GM19043 (cell line): Measurements from ENCODE around the gene JAK3.

ENCODE experiments used
- ATAC-seq: cut with Tn5 transposase; IDR thresholded peaks from one replicate; pipeline ENCODE4 v1.9.1; 2021; ENCODE audit warnings: low read depth; ENCODE audit not compliant: unreplicated experiment

The JAK3 gene

GRCh38 chr19:17841810-17842662, 5.7 kb downstream of the JAK3 start:
- ATAC-seq, result no peak

DNA sequence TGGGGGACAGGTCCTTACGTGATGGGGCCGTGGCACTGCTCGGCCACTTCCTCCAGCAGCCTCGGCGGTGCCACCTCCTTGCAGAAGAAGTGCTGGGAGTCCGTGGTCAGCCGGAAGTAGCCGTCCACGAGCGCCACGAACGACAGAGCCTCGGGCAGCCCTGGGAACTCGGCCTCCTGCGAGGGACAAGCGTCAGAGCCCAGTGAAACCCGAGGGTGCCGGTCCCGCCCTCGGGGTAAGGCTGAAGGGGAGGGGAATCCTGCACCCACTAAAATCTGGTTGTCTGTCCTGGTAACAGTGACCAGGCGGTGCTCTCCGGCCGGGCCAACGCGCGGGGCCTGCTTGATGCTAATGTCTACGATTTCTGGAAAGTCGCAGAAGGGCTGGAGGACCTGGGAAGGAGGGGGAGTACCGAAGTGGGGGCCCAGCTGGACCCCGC, 6.4 kb downstream of the JAK3 start:
- ATAC-seq, result no peak

- no peak for ATAC-seq
These were observed 7.8 kb downstream of the JAK3 start for GRCh38 chr19:17840019-17840418.

GRCh38 chr19:17837972-17838371, 9.8 kb downstream of the JAK3 start:
- ATAC-seq, result no peak

DNA sequence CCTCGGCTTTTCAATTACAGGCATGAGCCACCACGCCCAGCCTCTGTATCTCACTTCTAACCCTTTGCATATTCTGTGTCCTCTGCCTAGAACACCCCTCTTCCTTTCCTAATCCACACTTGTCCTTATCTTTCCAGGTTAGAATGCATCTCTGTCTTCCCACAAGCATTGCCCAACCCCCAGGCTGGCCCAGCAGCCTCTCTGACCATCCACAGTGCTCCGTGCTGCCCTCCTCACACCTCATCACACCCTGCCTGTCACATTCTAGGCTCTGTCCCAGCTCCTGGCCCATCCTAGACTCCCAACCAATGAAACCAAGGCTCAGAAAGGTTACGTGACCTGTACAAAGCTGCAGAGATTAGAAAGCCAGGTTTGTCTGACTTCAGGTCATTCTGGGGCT, 11.3 kb downstream of the JAK3 start:
- ATAC-seq, result no peak

- ATAC-seq, result no peak
These were observed 12.4 kb downstream of the JAK3 start for GRCh38 chr19:17835182-17836006.

GRCh38 chr19:17834350-17835181, 13.2 kb downstream of the JAK3 start:
- ATAC-seq, result no peak

DNA sequence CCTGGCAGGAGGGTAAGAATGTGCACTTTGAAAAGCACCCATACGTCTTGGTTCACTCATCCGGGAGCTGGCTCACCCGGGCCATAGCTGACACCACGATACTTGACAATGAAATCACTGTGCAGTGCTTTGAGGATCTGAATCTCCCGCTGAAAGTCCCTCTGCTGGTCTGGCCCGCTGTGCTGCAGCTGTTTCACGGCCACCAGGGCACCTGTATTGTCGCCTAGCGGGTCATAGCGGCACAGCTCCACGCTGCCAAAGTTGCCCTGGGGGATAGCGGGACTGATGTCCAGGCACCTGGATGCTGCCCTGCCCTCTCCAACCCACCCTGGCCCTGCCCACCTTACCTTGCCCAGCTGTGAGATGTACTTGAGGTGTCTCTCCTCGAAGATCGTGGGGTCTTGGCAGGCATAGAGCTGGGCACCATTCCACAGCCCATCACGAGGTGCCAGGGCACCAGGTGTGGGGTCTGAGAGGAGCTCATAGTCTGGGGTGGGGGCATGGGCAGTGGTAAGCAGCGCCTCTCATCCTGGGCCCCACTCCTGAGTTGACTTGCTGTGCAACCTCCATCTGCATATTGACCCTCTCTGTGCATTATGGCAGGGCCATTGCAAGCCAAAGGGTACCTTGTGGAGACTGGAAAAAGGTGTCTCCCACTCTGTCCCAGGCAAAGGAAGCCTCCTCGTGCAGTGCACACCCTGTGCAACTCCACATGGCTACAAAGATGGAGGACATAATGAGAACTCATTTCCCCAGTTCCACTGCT, 15.2 kb downstream of the JAK3 start:
- ATAC-seq, result no peak

DNA sequence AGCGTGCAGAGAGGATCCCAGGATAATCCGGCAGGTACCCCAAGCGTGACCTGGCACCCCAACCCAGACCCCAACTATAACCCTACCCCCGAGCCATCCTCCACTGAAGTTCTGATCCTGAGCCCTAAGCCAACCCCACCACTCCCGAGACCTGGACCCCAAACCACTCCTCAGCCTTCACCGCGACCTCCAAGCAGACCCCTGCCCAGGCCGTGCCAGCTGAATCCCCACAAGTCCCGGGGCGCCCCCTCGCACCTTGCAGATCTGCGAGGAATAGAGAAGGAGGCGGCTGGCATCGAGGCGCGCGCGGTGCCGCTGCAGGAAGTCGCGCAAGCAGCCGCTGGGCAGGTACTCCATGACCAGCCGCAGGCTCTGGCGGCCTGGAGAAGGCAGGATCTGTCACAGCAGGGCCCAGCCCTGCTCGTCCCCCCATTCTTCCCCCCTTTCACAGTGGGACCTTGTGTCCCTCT, 16.3 kb downstream of the JAK3 start:
- no peak for ATAC-seq

DNA sequence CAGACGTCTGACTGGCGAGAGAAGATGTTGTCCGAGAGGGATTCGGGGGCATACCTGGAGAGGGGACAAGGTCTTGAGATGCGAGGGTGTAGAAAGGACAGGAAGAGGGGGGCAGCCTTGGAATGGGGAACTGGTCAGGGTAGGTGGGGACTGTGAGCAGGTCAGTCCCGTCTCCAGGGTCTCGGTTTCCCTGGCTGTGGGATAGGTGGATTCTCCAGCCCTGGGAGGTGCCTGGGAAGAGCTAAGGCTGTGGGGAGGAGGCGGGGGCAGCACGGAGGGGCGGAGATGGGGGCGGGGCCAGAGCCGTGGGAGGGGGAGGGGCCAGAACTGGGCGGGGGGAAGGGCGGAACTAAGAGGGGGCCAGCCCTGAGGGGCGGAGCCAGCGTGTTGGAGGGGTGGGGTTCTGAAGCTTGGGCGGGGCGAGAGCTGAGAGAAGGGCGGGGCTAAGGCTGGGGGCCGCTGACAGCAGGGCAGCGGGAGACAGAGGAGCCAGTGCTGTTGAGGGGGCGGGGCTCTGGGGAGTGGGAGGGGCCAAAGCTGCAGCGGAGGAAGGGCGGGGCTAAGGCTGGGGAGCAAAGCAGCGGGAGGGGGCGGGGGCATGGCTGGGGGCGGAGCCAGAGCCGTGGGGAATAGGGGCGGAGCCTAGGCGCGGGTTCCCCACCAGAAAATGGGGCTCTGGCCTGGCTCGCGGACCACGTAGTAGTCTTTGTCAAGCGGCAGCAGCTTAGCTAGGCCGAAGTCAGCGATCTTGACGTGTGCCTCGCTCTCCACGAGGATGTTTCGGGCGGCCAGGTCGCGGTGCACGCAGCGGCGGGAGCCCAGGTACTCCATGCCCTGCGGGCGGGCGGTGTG, 17.0 kb downstream of the JAK3 start:
- ATAC-seq, result no peak

- ATAC-seq, result no peak
These were observed 17.8 kb downstream of the JAK3 start for GRCh38 chr19:17829855-17830566.

DNA sequence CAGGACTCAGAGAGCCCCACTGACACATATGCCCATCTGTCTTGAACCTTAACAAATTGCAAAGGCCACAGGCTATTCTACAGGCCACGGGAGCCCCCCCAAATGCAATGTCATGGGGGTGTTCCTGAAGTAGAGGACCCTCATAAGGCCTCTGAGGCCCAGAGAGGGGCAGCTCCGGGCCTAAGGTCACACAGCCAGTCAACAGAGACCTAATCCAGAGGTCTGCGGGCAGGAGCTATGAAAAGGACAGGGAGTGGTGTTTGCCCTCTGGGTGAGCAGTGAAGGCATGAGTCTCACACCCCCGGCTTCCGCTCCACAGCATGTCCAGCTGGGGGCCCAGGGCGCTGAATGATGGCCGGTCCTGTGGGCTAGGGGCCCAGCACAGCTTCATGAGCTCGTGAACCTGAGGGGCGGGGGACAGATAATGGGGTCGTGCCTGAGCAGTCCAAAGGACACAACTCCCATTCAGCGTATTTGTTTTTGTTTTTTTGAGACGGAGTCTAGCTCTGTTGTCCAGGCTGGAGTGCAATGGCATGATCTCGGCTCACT, 21.2 kb downstream of the JAK3 start:
- no peak for ATAC-seq

DNA sequence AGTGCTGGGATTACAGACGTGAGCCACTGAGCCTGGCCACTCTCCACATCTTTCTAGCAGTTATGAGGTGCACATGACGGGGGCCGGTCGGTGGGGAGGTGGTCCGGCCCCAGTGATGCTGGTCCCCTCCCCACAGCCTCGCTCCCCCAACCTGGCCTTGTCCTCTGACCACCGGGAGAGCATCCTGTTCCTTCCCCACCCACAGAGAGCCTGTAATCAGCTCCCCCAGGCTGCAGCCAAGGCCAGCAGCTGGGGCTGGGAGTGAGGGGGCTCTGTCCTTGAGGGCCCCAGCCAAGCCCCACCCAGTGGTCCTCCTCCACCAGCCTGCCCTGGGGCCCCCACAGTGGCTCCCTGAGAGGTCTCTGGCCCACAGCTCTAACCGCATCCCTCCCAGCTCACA, 23.4 kb downstream of the JAK3 start:
- no peak for ATAC-seq

GRCh38 chr19:17821190-17821589, 26.6 kb downstream of the JAK3 start, which contains the start of gene INSL3:
INSL3 (minus strand) TSS chr19:17821519; CDS start chr19:17821506, 13 bp downstream.
- no peak for ATAC-seq

DNA sequence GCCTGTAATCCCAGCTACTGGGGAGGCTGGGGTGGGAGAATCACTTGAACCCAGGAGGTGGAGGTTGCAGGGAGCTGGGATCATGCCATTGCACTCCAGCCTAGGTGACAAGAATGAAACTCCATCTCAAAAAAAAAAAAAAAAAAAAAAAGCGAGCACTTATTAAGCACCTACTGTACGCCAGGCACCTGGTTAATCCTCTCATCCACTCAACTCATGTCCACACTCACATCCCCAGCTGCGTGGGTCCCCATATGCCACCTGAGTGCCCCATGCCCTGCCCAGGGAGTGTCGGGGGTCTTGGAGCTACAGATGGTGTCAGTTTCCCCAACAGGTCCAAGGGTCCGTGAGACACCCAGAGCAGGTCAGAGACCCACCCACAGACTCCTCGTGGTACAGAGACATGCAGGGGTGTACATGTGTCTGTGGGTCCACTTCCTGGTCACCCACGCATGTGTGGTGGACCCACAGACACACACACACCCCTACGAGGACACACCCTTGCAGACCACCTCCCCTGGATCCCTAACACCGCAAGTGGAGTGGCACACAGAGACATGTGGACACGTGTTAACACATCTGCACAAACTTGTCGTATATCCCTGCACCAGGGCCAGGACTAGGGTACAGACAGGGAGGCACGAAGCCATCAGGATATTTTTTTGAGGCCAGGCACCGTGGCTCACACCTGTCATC, 30.0 kb downstream of the JAK3 start:
- no peak for ATAC-seq

GRCh38 chr19:17812099-17812498, 35.7 kb downstream of the JAK3 start:
- no peak for ATAC-seq

DNA sequence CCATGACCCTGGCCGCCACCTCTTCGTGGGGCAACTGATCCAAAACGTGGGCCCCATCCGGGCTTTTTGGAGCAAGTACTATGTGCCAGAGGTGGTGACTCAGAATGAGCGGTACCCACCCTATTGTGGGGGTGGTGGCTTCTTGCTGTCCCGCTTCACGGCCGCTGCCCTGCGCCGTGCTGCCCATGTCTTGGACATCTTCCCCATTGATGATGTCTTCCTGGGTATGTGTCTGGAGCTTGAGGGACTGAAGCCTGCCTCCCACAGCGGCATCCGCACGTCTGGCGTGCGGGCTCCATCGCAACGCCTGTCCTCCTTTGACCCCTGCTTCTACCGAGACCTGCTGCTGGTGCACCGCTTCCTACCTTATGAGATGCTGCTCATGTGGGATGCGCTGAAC, 36.1 kb downstream of the JAK3 start:
- no peak for ATAC-seq
